ENCODE measurements around the gene ZFYVE19.

The ZFYVE19 gene

GRCh38 chr15:40815042-40815698, 8.3 kb downstream of the ZFYVE19 start:
- no peak for DNase-seq (ENCODE audit: low read depth in 2 of 2)

GRCh38 chr15:40819048-40819447, 12.2 kb downstream of the ZFYVE19 start:
- DNase-seq (ENCODE audit: low read depth in 2 of 2): no peak

- DNase-seq (ENCODE audit: low read depth in 2 of 2): no peak
Observed at GRCh38 chr15:40821195-40821594, 14.3 kb downstream of the ZFYVE19 start.

GRCh38 chr15:40823572-40824343, 16.9 kb downstream of the ZFYVE19 start:
- DNase-seq (ENCODE audit: low read depth in 2 of 2): no peak

GRCh38 chr15:40825661-40826422, 19.0 kb downstream of the ZFYVE19 start:
- no peak for DNase-seq (ENCODE audit: low read depth in 2 of 2)

DNA sequence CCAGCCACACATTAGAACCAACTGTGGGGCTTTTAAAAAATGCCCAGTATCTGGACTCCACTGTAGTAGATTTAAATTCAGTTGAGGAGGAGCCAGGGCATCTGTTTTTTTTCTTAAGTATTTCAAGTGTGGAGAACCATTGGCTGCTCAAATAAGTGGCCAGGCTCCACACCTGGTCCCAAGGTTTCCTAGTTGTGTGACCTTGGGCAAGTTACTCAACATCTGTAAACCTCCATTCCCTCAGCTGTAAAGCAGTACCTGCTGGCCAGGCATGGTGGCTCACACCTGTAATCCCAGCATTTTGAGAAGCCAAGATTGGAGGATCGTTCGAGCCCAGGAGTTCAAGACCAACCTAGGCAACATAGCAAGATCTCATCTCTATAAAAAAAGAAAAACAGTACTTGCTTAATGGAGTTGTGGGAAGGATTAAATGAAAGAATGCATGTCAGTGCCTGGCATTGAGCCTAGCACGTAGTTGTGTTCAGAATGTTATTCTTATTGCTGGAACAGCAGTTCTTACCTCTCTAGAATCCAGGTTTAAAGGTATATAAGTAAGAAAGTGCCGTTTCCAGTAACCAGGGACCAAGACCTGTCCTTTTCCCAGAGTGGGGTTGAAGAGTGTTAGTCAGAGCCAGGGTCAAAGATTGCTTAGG, 19.7 kb downstream of the ZFYVE19 start:
- no peak for DNase-seq (ENCODE audit: low read depth in 2 of 2)

DNA sequence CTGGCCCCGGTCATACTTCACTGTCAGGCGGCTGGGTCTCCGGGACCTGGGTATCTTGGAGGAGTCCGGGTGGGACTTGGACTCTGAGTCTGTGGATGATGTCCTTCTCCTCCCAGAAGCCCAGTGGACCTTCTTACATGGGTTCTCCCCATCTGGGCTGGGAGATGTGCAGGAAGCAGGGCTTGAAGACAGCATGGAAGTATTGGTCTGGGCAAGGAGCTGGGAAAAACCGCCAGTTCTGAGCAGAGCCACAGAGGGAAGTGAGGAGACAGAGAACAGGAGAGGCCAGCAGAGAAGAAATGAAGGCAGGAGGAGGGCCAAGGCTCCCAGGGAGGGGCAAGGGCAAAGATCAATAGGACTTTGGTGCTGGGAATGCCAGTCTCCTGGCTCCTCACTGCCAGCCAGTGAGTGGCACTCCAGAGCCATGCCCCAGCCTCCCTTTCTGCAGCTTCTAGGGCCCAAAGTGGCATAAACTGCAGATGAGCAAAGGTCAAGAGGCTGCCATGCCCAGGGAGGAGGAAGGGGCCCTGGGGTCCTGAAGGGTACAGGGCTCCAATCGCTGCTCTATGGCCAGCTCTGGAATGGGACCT, 21.7 kb downstream of the ZFYVE19 start, which contains the start of gene PPP1R14D:
Gene PPP1R14D (minus strand): TSS at position 262 of the 590 bp plus-strand sequence. CDS start 67 bp downstream, at position 195.
- DNase-seq (ENCODE audit: low read depth in 2 of 2): no peak

DNA sequence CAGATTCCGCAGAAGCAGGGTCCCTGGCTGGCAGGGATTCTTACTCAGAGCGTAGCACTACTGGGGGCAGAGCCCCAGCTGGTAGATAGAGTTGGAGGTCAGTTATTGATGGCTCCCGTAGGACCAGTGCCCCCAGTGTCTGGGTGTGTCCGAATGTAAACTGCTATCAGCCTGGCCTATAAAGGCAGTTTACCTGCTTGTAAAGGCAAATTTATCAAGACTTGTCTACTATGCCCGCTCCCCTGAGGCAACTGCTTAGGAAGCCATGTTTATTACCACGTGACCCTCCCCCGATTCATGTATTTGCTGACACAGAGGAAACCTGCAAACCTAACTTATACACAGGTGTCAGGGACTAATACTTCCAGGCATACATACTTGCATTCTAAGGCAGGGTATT, 22.2 kb downstream of the ZFYVE19 start:
- no peak for DNase-seq (ENCODE audit: low read depth in 2 of 2)

DNA sequence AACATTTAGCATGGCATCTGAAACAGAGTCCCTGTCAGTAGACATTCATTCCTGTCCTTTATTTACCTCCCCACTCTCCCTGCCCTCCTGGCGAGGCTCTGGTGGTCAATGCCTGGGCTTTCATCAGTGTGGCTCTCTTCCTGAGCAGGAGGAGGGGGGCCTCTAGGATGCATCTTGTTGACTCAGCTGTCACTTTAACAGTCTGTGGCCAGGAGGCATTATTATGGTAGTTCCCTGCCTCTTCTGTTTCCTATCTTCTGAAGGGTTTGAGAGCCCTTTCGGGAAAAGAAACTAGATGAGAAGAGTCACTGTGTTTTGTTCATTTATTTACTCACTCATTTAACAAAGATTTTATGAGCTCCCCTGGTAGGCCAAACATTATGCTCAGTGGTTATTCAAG, 24.0 kb downstream of the ZFYVE19 start:
- DNase-seq (ENCODE audit: low read depth in 2 of 2): no peak

DNA sequence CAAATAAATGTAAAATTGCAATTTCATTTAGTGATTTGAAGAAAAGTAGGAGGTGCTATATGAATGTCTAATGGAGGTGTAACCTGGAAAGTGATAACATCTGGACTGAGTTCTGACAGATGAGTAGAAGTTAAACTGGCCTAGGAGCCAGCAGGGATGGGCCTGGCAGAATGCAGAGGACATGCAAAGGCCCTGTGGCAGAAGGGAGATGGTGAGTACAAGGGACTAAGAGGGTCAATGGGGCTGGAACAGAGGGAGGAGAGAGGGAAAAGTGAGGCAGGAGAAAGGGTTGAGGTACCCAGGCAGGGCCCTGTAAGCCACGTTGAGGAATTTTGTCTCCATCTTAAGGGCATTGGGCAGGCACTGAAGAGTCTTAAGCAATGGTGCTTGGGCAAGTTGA, 25.0 kb downstream of the ZFYVE19 start:
- DNase-seq (ENCODE audit: low read depth in 2 of 2): no peak

- DNase-seq (ENCODE audit: low read depth in 2 of 2): no peak
Observed at GRCh38 chr15:40832903-40833302, 26.0 kb downstream of the ZFYVE19 start.

DNA sequence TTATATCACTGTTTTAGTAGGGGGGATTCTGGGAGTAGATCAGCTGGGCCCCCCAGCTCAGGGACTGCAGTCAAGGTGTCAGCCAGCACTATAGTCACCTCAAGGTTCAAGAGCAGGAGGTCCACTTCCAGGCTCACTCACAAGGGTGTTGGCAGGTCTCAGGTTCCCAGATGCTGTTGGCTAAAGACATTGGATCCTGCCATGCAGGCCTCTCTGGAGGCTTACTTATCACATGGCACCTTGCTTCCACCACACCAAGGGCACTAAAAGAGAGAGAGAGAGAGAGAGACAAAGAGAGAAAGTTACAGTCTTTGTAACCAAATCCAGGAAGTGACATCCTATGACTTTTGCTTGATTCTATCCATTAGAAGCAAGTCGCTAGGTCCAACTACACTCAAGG, 29.1 kb downstream of the ZFYVE19 start:
- DNase-seq (ENCODE audit: low read depth in 2 of 2): no peak

GRCh38 chr15:40838756-40839155, 31.9 kb downstream of the ZFYVE19 start:
- DNase-seq (ENCODE audit: low read depth in 2 of 2): no peak

DNA sequence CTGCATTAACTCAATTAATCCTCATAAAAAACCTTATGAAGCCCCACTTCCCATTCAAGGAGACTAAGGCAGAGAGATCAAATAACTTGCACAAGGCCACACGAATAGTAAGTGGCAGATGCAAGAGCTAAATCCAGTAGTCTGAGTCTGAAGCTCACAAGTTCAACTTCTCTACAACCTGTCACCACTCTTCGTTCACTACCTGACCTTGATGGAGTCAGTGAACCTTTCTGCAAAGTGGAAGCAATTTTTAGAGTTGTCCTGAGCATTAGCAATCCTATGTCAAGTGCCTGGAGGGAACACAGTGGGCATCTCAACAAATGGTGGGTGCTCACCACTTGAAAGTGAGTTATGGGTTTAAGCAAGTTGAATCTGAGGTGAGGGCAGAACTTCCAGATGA, 34.9 kb downstream of the ZFYVE19 start:
- DNase-seq (ENCODE audit: low read depth in 2 of 2): no peak

DNA sequence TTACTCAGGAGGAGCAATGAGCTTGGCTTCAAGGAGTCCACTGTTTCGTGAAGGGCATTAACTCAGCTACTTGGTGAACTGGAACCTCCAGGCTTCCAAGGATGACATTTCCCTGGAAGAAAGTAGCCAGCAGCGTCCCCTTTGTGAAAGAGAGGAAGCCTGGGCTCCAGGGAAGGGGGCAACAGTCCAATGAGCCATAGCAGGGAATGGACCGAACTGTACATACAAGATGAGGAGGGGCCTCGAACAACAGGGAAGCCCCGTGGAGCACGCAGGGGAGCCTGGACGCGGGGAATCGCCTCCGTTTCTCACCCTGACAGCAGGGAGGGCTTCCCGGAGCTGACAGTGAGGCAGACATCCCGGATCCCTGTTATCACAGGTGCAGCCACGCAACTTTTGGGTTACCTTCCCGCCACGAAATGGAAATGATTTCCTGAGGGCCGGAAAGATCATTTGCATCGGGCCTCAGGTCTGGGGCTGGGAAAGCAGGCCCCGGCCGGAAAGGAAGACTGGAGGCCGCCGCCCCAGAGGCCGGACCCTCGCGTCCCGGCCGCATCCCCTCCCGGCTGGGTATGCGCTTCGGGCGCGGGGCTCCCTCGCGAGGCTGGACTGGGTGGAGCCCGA, 36.5 kb downstream of the ZFYVE19 start:
- DNase-seq (ENCODE audit: low read depth in 2 of 2): no peak

GRCh38 chr15:40843885-40844695, 37.2 kb downstream of the ZFYVE19 start, which contains the start of gene SPINT1:
SPINT1 (plus strand) TSS chr15:40844048; CDS start chr15:40844555, 507 bp downstream.
- peak; percentile 44 to 63 for DNase-seq (ENCODE audit: low read depth in 2 of 2)

DNA sequence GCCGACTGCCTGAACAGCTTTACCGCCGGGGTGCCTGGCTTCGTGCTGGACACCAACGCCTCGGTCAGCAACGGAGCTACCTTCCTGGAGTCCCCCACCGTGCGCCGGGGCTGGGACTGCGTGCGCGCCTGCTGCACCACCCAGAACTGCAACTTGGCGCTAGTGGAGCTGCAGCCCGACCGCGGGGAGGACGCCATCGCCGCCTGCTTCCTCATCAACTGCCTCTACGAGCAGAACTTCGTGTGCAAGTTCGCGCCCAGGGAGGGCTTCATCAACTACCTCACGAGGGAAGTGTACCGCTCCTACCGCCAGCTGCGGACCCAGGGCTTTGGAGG, 37.8 kb downstream of the ZFYVE19 start:
- DNase-seq (ENCODE audit: low read depth in 2 of 2): no peak

GRCh38 chr15:40845036-40845435, 38.1 kb downstream of the ZFYVE19 start:
- DNase-seq (ENCODE audit: low read depth in 2 of 2): no peak

GRCh38 chr15:40845511-40846284, 38.8 kb downstream of the ZFYVE19 start:
- no peak for DNase-seq (ENCODE audit: low read depth in 2 of 2)

GRCh38 chr15:40846841-40847222, 39.9 kb downstream of the ZFYVE19 start:
- no peak for DNase-seq (ENCODE audit: low read depth in 2 of 2)
